ENCODE measurements around the gene LIPT2. TPM values are rescaled to one million over a fixed set of nuclear protein-coding genes. Genes with fewer than 3 reads are reported as not detected.

The LIPT2 gene
- total RNA-seq, 1 experiment from 2014 or later, result 8.2 TPM

- Histone ChIP-seq H3T11ph (ENCODE audit: low read length) (no peak overlapping the region), H3K4me2 (ENCODE audit: insufficient read depth, insufficient read length, low read length) (no peak overlapping the region), H3K18ac (ENCODE audit: insufficient read length, low read depth, low read length) (no peak overlapping the region), H3K9ac (ENCODE audit: extremely low read depth, insufficient read length, low read length) (no peak overlapping the region), H3K9me3 (ENCODE audit: control insufficient read depth, low read depth, low read length) (peaks cover 7% of the 10 kb centered on the region), H2BK5ac (ENCODE audit: insufficient read length, low read length) (no peak overlapping the region), H2BK20ac (ENCODE audit: low read depth, low read length, poor library complexity, severe bottlenecking) (no peak overlapping the region), H3K4ac (ENCODE audit: low read depth, low read length) (no peak overlapping the region), H3K14ac (ENCODE audit: insufficient read depth, low read length) (no peak overlapping the region), H2BK15ac (ENCODE audit: low read depth, low read length) (no peak overlapping the region), H3K27ac (ENCODE audit: insufficient read length, low read depth, low read length) (no peak overlapping the region), H3K79me2 (ENCODE audit: insufficient read depth, low read length) (no peaks in the 10 kb centered on the region), H3K23ac (ENCODE audit: insufficient read length, low read depth, low read length) (no peak overlapping the region), H3K27me3 (ENCODE audit: insufficient read depth, low read length) (no peaks in the 10 kb centered on the region), H3K4me1 (ENCODE audit: insufficient read depth, low read length) (no peaks in the 10 kb centered on the region), H3K79me1 (ENCODE audit: insufficient read depth, low read depth, low read length, poor library complexity, severe bottlenecking) (no peaks in the 10 kb centered on the region), H2AK5ac (ENCODE audit: insufficient read length, low read length) (no peak overlapping the region), H2BK120ac (ENCODE audit: low read depth, low read length, poor library complexity, severe bottlenecking) (no peak overlapping the region), H2AFZ (ENCODE audit: low read length) (no peak overlapping the region), H4K5ac (ENCODE audit: insufficient read length, low read depth, low read length) (no peak overlapping the region), H4K91ac (ENCODE audit: insufficient read length, low read depth, low read length) (no peak overlapping the region), H4K8ac (replicated peaks; ENCODE audit: insufficient read length, low read depth, low read length) (no peak overlapping the region), H3K23me2 (ENCODE audit: insufficient read length, low read depth, low read length, poor library complexity, severe bottlenecking) (no peaks in the 10 kb centered on the region), H4K20me1 (ENCODE audit: control insufficient read depth, insufficient read depth, insufficient read length) (no peaks in the 10 kb centered on the region), H3K56ac (ENCODE audit: insufficient read length, low read depth, low read length) (no peak overlapping the region), H2BK12ac (ENCODE audit: insufficient read length, low read depth, low read length) (no peak overlapping the region)
- no peak for DNase-seq
- Mint-ChIP-seq H3K27ac (no peak overlapping the region), H3K4me3 (no peak overlapping the region), H3K27me3 (ENCODE audit: low read depth) (no peaks in the 10 kb centered on the region; the same call in 1 of the 2 replicates), H3K9me3 (peaks cover 13 to 19% of the 10 kb centered on the region in 2 experiments), H3K4me1 (no peaks in the 10 kb centered on the region; a peak in 1 of 4 replicates), H3K36me3 (ENCODE audit: insufficient read depth in 1 of 3, low read depth in 3 of 3) (peaks cover 5 to 10% (median 9%) of the 10 kb centered on the region in 3 experiments)
- TF ChIP-seq CTCF (conservative IDR thresholded peaks at IDR 0.05), result no peak
- WGBS (ENCODE audit: extremely low coverage, insufficient read length, low lambda C conversion rate), result no CpG with 5 or more reads among the region's 1 CpG
These were observed 13.3 kb upstream of the LIPT2 start for GRCh38 chr11:74506823-74507222.

Measured in H9 (cell line).